Measurements from ENCODE around the gene MBTPS1. TPM values are rescaled to one million over a fixed set of nuclear protein-coding genes. Genes with fewer than 3 reads are reported as not detected.

The MBTPS1 gene
- total RNA-seq, 1 donor from 2014 or later, result 37.3 TPM

DNA sequence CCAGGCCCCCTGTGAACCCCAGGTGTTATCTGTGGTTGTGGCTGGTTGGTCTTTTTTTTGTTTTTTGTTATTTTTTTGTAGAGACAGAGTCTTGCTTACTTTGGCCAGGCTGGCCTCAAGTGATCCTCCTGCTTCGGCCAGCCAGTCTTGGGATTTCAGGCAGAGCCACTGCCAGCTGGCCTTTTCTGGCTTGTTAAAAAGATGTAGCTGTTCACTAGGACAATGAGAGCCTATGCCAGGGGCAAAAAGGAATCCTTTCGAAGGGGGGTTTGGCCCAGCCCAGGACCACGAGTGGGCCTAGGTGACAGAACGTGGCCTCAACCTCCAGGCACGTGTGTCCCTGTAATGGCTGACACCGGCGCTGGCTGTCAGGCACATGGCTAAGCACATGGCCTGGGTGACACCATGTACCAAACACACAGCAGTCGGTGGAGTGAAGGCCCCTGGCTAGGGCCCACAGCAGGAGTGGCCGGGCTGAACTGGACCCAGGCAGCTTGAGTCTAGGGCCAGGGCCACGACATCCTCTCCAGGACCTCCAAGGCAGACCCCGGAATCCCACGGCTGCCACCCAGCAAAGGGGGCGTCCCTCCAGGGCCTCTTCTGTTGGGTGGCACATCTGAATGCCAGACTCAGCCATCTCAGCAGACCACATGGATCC, 67.2 kb downstream of the MBTPS1 start:
- ATAC-seq, result no peak

DNA sequence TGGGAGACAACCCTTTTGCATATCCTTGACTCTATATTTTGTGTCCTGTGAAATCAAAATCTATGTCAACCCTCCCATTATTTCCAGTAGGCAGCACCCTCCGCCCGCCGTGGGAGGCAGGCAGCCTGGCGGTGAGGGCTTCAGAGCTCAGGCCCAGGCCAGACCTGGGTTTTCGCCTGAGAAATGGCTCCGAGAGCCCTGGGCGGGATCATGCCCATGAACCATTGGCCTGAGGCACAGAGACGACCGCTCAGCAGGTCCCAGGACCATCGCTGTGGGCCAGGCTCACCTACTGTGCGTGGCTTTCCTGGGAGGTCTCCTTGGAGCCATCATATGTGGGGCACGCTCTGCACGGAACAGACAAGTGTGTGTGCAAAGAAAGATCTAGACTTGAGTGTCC, 67.9 kb downstream of the MBTPS1 start:
- ATAC-seq, result no peak

- ATAC-seq, result no peak
Measured at GRCh38 chr16:84048270-84048669, 68.5 kb downstream of the MBTPS1 start.

GRCh38 chr16:84047626-84048025, 69.1 kb downstream of the MBTPS1 start:
- ATAC-seq, result no peak

DNA sequence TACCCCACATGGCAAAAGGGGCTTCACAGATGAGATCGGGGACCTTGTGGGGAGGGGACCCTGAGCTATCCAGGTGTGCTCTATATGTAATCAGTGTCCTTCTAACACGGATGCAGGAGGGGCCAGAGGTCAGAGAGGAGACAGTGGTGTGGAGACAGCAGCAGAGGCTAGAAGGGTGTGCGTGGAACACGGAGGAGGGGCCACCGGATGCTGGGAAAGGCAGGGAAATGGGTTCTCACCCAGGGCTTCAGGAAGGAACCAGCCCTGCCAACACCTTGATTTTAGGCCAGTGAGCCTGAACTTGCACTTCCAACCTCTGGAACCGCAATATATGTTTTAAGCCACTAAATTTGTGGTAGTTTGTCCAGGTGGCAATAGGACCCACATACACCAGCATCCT, 69.5 kb downstream of the MBTPS1 start:
- ATAC-seq, result no peak

GRCh38 chr16:84045818-84046470, 70.8 kb downstream of the MBTPS1 start:
- no peak for ATAC-seq

DNA sequence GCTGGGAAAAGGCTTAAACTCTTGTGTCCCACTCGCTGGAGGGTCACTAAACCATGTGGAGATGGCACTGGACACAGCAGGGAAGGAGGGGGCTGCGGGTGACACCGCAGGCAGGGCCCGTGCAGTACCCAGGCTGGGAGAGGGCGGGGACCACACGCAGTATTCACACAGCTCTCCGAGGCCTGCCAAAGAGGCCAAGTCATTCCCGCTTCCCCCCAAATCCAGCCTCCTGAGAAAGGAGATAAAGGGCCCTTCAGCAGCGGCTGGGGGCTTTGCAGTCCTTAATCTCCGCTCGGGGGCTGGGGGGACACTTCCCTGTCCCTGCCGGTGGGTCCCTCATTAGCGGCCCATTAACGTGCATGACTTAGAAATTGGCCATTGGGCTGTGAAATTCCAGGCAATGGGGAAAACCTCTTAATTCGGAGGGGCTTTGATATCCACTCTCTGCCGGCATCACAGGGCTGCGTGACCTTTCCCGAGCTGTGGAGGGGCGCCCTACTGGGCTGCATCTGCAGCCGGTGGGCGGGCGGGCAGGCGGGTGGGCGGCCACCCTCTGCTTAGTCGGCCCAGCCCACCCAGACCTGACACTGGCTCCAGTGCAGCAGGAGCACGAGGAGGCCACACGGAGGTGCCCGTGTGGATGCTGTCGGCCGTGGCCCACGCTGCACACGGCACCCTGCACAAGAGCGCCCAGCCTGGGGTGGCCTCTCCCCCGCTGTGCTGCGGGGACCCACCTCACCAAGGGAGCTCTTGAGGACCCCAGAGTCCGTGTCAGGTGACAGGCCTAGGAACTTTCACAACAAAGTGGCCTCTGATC, 71.5 kb downstream of the MBTPS1 start:
- ATAC-seq, result no peak

GRCh38 chr16:84044118-84044488, 72.6 kb downstream of the MBTPS1 start:
- ATAC-seq, result no peak

- ATAC-seq, result no peak
Measured at GRCh38 chr16:84043486-84044117, 73.1 kb downstream of the MBTPS1 start.

- ATAC-seq, result peak; percentile 58
Measured at GRCh38 chr16:84042879-84043485, 73.8 kb downstream of the MBTPS1 start.

GRCh38 chr16:84042308-84042878, 74.3 kb downstream of the MBTPS1 start, which contains the start of gene SLC38A8:
Gene SLC38A8, minus strand, starts transcription at chr16:84042795. Its CDS starts 638 bp downstream, at chr16:84042157.
- no peak for ATAC-seq

GRCh38 chr16:84041881-84042280, 74.9 kb downstream of the MBTPS1 start:
- no peak for ATAC-seq

DNA sequence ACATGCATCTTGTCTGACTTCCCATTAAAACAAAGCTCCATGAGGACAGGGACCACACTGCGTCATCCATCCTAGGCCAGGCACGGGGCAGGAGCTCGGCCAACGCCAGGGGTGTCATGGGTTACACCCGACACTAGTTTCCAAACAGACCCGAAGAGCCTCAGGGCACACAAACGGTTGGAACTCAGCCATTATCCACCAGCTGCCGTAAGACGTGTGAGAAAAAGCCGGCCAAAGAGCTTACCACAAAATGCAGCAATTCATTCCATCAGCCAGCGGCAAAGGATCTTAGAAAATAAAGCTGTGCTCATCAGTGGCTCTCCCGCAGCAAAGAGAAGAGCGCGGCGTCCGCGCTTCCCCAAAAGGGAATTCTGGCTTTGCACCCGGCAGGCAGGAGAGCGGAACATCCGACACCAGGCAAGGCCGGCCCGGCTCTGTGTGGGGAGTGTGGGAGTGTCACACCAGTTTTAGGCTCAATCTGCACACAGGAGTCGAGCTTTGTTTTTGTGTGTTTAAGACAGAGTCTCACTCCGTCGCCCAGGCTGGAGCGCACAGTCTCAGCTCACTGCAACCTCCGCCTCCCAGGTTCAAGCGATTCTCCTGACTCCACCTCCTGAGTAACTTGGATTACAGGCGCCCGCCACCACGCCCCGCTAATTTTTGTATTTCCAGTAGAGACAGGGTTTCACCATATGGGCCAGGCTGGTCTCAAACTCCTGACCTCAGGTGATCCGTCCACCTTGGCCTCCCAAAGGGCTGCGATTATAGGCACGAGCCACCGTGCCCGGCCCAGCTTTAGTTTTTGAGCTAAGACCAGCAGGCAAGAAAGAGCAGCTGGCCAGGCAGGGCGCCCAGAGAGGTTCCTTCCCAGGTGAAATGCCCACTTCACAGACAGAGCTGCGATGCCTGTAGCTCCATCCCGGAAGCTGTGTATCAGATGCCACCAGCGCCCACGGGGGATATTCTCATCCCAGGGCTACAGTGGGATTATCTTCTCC, 75.6 kb downstream of the MBTPS1 start:
- ATAC-seq, result no peak

DNA sequence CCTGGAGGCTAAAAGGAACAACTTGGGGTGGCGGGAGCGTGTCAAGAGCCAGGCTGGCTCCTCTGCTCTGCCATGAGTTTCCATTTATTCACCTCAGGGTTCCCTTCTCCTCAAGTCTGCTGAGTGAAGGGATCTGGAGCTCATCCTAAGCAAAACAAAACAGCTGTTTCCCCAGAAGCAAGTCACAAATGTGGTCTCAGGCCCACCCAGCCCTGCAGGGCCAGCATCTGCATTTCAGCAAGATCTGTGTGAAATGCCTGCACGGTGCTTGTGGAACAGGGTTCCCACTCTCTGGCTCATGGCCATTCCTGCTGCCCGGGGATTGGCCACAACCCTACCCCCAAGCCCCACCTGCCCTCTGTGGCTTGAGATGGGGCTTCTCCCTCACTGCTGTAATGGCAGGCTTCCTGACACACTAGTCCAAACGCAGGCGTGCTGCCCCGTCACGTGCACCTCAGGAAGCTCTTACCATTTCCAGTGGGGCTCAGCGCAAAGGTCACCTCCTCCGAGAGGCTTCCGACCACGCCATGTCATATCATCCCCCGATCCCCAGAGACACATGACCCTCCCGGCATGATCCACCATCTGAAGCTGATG, 76.4 kb downstream of the MBTPS1 start:
- no peak for ATAC-seq

DNA sequence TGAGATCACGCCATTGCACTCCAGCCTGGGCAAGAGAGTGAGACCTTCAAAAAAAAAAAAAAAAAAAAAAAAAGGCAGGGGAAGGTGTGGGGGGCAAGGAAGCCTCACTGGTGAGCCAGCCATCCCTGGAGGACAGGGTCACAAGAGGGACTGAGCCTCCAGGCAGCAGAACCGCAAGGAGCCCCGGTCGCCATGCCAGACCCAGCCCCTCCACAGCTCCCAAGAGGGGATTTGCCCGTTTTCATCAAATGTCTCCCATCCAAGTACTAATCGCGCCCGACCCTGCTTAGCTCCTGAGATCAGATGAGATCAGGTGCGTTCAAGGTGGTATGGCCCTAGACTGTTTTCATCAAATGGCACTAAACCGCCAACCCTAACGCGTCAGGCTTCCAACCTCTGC, 77.0 kb downstream of the MBTPS1 start:
- ATAC-seq, result no peak

DNA sequence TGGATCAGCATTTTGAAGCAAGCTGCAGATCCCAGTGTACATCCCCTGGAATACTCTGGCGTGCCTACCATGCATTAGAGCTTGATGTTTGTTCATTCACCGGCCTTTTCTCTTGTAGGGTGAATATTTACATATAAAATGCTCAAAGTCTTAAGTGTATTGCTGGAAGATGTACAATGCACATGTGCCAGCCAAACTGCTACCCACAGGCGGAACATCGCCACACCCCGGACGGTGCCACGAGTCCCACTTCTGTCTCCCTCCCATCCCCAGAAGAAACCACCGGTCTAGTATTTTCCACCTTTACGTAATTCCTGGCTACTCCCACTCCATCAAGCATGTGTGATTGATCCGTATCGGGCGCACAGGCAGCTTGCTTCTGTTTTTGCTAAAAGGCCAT, 78.3 kb downstream of the MBTPS1 start:
- no peak for ATAC-seq

GRCh38 chr16:84036982-84037425, 79.7 kb downstream of the MBTPS1 start:
- no peak for ATAC-seq

- no peak for ATAC-seq
Measured at GRCh38 chr16:84036131-84036530, 80.6 kb downstream of the MBTPS1 start.

GRCh38 chr16:84034516-84034915, 82.2 kb downstream of the MBTPS1 start:
- ATAC-seq, result no peak
